Left kidney (tissue), 1 donor: ENCODE data around the gene TRAPPC3L. TPM values are rescaled to one million over a fixed set of nuclear protein-coding genes. Genes with fewer than 3 reads are reported as not detected.

Source experiments
- polyA plus RNA-seq: library from polyadenylated mRNA; unstranded; fragments of 120-200 nt; gene quantifications from one replicate; pipeline ENCODE4 v1.2.1, GENCODE V29; 2013; ENCODE audit not compliant: insufficient read length

The TRAPPC3L gene
- polyA plus RNA-seq, 1 donor = 0.53 TPM

Other genes with a start within 250 kb of the TRAPPC3L start
- 45.5 TPM for gene DSE, start 174.7 kb downstream of the TRAPPC3L start, polyA plus RNA-seq
- gene CALHM6, start 84.3 kb downstream of the TRAPPC3L start, polyA plus RNA-seq = 3.6 TPM
- gene CALHM5, start 34.0 kb downstream of the TRAPPC3L start, polyA plus RNA-seq = 2.6 TPM
- gene CALHM4, start 8.1 kb upstream of the TRAPPC3L start, polyA plus RNA-seq = 1.4 TPM
- 82.8 TPM for gene RWDD1, start 25.8 kb upstream of the TRAPPC3L start, polyA plus RNA-seq
- gene RSPH4A, start 70.8 kb upstream of the TRAPPC3L start, polyA plus RNA-seq = 4.2 TPM
- 17.0 TPM for gene ZUP1, start 123.1 kb upstream of the TRAPPC3L start, polyA plus RNA-seq
- 22.6 TPM for gene KPNA5, start 135.5 kb upstream of the TRAPPC3L start, polyA plus RNA-seq
- 4.0 TPM for gene FAM162B, start 220.0 kb upstream of the TRAPPC3L start, polyA plus RNA-seq